ENCODE data around the gene FGGY.

FGGY gene

GRCh38 chr1:59686170-59686569 is 389.3 kb downstream of the FGGY start:
- POLR2A ChIA-PET (ENCODE audit: low non-redundant PET) = no interaction called here
- H3K27ac ChIP-seq = no peak overlapping the region
- CTCF ChIA-PET = interaction anchor here (0.7 kb wide), 1 partner anchor 8 kb away, joined by 3 read pairs; no protein-coding TSS in a partner anchor
- TF ChIP-seq, protein P1, sequence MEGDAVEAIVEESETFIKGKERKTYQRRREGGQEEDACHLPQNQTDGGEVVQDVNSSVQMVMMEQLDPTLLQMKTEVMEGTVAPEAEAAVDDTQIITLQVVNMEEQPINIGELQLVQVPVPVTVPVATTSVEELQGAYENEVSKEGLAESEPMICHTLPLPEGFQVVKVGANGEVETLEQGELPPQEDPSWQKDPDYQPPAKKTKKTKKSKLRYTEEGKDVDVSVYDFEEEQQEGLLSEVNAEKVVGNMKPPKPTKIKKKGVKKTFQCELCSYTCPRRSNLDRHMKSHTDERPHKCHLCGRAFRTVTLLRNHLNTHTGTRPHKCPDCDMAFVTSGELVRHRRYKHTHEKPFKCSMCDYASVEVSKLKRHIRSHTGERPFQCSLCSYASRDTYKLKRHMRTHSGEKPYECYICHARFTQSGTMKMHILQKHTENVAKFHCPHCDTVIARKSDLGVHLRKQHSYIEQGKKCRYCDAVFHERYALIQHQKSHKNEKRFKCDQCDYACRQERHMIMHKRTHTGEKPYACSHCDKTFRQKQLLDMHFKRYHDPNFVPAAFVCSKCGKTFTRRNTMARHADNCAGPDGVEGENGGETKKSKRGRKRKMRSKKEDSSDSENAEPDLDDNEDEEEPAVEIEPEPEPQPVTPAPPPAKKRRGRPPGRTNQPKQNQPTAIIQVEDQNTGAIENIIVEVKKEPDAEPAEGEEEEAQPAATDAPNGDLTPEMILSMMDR (conservative IDR thresholded peaks at IDR 0.05; ENCODE audit: low read depth) = no peak
- DNase-seq (ENCODE audit: low spot score) = no peak

DNA sequence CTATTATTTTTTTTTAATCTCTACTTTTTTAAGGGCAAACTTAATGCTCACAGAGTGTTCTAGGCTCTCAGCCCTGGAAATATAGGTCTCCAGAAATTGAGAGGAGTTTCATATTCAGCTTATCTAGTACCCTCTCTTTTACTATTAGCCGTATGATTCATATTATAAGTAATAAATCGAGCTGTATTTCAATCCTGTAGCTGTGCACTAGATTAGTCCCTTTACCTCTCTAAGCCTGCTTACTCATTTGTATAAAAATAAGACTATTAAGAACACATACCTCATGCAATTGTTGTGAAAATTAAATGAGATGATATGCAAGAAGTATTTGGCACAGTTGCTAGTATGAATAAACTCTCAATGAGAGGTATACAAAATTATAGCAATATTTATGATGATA is 389.7 kb downstream of the FGGY start:
- POLR2A ChIA-PET (ENCODE audit: low non-redundant PET) = no interaction called here
- no peak for DNase-seq (ENCODE audit: low spot score)
- CTCF ChIA-PET = interaction anchor here (0.7 kb wide), 1 partner anchor 8 kb away, joined by 3 read pairs; no protein-coding TSS in a partner anchor
- TF ChIP-seq, protein P1 (conservative IDR thresholded peaks at IDR 0.05; ENCODE audit: low read depth) = no peak
- H3K27ac ChIP-seq = no peak overlapping the region

- DNase-seq (ENCODE audit: low spot score) = no peak
- no peak overlapping the region for H3K27ac ChIP-seq
- TF ChIP-seq, protein P1 (conservative IDR thresholded peaks at IDR 0.05; ENCODE audit: low read depth) = no peak
- POLR2A ChIA-PET (ENCODE audit: low non-redundant PET) = interaction anchor here (0.7 kb wide), 1 partner anchor 834 kb away, joined by 3 read pairs; no protein-coding TSS in a partner anchor
- CTCF ChIA-PET = no interaction called here
Measured at GRCh38 chr1:59687081-59687480, 390.2 kb downstream of the FGGY start.

- POLR2A ChIA-PET (ENCODE audit: low non-redundant PET) = no interaction called here
- CTCF ChIA-PET = no interaction called here
- DNase-seq (ENCODE audit: low spot score) = no peak
- TF ChIP-seq, protein P1 (conservative IDR thresholded peaks at IDR 0.05; ENCODE audit: low read depth) = no peak
- H3K27ac ChIP-seq = no peak overlapping the region
Measured at GRCh38 chr1:59688976-59689375, 392.1 kb downstream of the FGGY start.

DNA sequence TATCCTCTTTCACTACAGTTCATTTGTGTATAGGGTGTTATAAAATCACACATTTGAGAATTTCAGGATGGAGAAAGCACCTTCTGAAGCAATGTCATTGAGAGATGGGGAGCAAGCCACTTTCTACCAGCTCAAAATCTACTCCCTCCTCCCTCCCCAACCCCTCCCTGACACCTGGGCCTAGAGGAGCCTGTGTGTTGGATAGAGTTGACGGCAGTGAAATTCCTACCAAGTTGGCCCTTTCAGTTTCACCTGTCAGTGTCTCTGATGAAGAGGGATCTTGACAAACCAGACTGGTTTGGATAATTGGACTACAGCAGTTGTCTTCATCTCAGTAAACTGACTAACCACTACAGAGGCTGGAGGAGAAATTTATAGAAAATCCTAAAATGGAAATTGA is 392.8 kb downstream of the FGGY start:
- TF ChIP-seq, protein P1 (conservative IDR thresholded peaks at IDR 0.05; ENCODE audit: low read depth) = no peak
- CTCF ChIA-PET = no interaction called here
- no peak overlapping the region for H3K27ac ChIP-seq
- no peak for DNase-seq (ENCODE audit: low spot score)
- POLR2A ChIA-PET (ENCODE audit: low non-redundant PET) = no interaction called here

- no peak for DNase-seq (ENCODE audit: low spot score)
- ChIA-PET POLR2A (ENCODE audit: low non-redundant PET) (no interaction called here), CTCF (interaction anchor here (1.1 kb wide), 1 partner anchor 9 kb away, joined by 4 read pairs; no protein-coding TSS in a partner anchor)
- no peak overlapping the region for H3K27ac ChIP-seq
- TF ChIP-seq, protein P1 (conservative IDR thresholded peaks at IDR 0.05; ENCODE audit: low read depth) = no peak
Measured at GRCh38 chr1:59690171-59690930, 393.5 kb downstream of the FGGY start.
